Measurements from ENCODE around the gene CAD. TPM values are rescaled to one million over a fixed set of nuclear protein-coding genes. Genes with fewer than 3 reads are reported as not detected.

The CAD gene
- total RNA-seq, 1 donor from 2014 or later, result 56.5 TPM

- no peak for DNase-seq (ENCODE audit: extremely low read depth, low read depth, low spot score)
These were observed 5.2 kb downstream of the CAD start for GRCh38 chr2:27222407-27222806.

- no peak for DNase-seq (ENCODE audit: extremely low read depth, low read depth, low spot score)
These were observed 6.2 kb downstream of the CAD start for GRCh38 chr2:27223416-27223815.

- DNase-seq (ENCODE audit: extremely low read depth, low read depth, low spot score), result no peak
These were observed 8.4 kb downstream of the CAD start for GRCh38 chr2:27225526-27225925.

- no peak for DNase-seq (ENCODE audit: extremely low read depth, low read depth, low spot score)
These were observed 10.3 kb downstream of the CAD start for GRCh38 chr2:27227501-27227900.

GRCh38 chr2:27231921-27232320 is 14.8 kb downstream of the CAD start:
- no peak for DNase-seq (ENCODE audit: extremely low read depth, low read depth, low spot score)

GRCh38 chr2:27233341-27233740 is 16.2 kb downstream of the CAD start:
- no peak for DNase-seq (ENCODE audit: extremely low read depth, low read depth, low spot score)

- DNase-seq (ENCODE audit: extremely low read depth, low read depth, low spot score), result no peak
These were observed 19.0 kb downstream of the CAD start for GRCh38 chr2:27236136-27236535.

GRCh38 chr2:27236626-27237025 is 19.5 kb downstream of the CAD start:
- DNase-seq (ENCODE audit: extremely low read depth, low read depth, low spot score), result no peak

- DNase-seq (ENCODE audit: extremely low read depth, low read depth, low spot score), result no peak
These were observed 20.3 kb downstream of the CAD start for GRCh38 chr2:27237341-27237945.

GRCh38 chr2:27238976-27239375 is 21.8 kb downstream of the CAD start:
- no peak for DNase-seq (ENCODE audit: extremely low read depth, low read depth, low spot score)

- DNase-seq (ENCODE audit: extremely low read depth, low read depth, low spot score), result no peak
These were observed 23.2 kb downstream of the CAD start for GRCh38 chr2:27240406-27240805.

- DNase-seq (ENCODE audit: extremely low read depth, low read depth, low spot score), result no peak
These were observed 24.8 kb downstream of the CAD start for GRCh38 chr2:27241761-27242613.

GRCh38 chr2:27242614-27242951 is 25.4 kb downstream of the CAD start:
- DNase-seq (ENCODE audit: extremely low read depth, low read depth, low spot score), result no peak

GRCh38 chr2:27243391-27244130 is 26.4 kb downstream of the CAD start:
- no peak for DNase-seq (ENCODE audit: extremely low read depth, low read depth, low spot score)

GRCh38 chr2:27245116-27245515 is 27.9 kb downstream of the CAD start:
- no peak for DNase-seq (ENCODE audit: extremely low read depth, low read depth, low spot score)

- no peak for DNase-seq (ENCODE audit: extremely low read depth, low read depth, low spot score)
These were observed 28.5 kb downstream of the CAD start for GRCh38 chr2:27245626-27246025.

- DNase-seq (ENCODE audit: extremely low read depth, low read depth, low spot score), result no peak
These were observed 30.7 kb downstream of the CAD start for GRCh38 chr2:27247893-27248292.

GRCh38 chr2:27249159-27249890 is 32.2 kb downstream of the CAD start:
- DNase-seq (ENCODE audit: extremely low read depth, low read depth, low spot score), result no peak

GRCh38 chr2:27249891-27250651 is 32.9 kb downstream of the CAD start:
- DNase-seq (ENCODE audit: extremely low read depth, low read depth, low spot score), result no peak

GRCh38 chr2:27250652-27251379 is 33.6 kb downstream of the CAD start:
- no peak for DNase-seq (ENCODE audit: extremely low read depth, low read depth, low spot score)
